ENCODE results near the gene LHX4. TPM values are rescaled to one million over a fixed set of nuclear protein-coding genes. Genes with fewer than 3 reads are reported as not detected.

The LHX4 gene
- total and polyA plus RNA-seq, 2 of the 13 experiments (the other 11 are each of a cell fraction or from before 2014, with no cell fraction given), result 0.03 to 0.07 TPM

DNA sequence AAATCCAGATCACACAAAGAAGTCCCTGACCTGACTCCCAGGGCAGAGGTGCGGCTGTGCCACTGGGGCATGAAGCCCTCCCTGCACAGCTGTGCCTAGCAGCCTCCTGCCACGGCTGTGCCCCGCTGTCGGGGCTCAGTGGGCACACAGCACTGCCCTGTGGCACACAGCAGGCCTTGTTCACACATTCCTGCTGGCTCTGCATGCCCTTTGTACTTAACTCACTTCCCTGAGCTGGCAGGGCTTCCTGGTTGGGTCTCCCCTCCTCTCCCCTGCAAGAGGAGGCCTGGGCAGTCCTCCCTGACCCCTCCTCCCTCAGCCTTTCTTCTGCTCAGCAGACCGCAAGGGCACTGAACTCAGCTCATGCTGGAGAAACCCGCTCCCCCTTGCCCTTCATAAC is 14.8 kb downstream of the LHX4 start (continued):
- no peak for TF ChIP-seq DNMT1 (CRISPR knock-in tag; IDR thresholded peaks at IDR 0.05)
- TF ChIP-seq ZNF263 (CRISPR knock-in tag; IDR thresholded peaks at IDR 0.05), result peak; percentile 99
- TF ChIP-seq, protein P1, sequence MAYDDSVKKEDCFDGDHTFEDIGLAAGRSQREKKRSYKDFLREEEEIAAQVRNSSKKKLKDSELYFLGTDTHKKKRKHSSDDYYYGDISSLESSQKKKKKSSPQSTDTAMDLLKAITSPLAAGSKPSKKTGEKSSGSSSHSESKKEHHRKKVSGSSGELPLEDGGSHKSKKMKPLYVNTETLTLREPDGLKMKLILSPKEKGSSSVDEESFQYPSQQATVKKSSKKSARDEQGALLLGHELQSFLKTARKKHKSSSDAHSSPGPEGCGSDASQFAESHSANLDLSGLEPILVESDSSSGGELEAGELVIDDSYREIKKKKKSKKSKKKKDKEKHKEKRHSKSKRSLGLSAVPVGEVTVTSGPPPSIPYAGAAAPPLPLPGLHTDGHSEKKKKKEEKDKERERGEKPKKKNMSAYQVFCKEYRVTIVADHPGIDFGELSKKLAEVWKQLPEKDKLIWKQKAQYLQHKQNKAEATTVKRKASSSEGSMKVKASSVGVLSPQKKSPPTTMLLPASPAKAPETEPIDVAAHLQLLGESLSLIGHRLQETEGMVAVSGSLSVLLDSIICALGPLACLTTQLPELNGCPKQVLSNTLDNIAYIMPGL (CRISPR knock-in tag; IDR thresholded peaks at IDR 0.05; ENCODE audit: borderline replicate concordance in 1 of 2, low read depth in 1 of 2), result no peak
- TF ChIP-seq ZSCAN21 (CRISPR knock-in tag; IDR thresholded peaks at IDR 0.05; ENCODE audit: borderline replicate concordance), result no peak
- no peak for TF ChIP-seq HDAC2 (CRISPR knock-in tag; IDR thresholded peaks at IDR 0.05)
- TF ChIP-seq BRD4 (CRISPR knock-in tag; IDR thresholded peaks at IDR 0.05), result no peak
- TF ChIP-seq XRCC5 (optimal IDR thresholded peaks at IDR 0.05; ENCODE audit: low read length), result peak; percentile 50
- TF ChIP-seq, protein P2, sequence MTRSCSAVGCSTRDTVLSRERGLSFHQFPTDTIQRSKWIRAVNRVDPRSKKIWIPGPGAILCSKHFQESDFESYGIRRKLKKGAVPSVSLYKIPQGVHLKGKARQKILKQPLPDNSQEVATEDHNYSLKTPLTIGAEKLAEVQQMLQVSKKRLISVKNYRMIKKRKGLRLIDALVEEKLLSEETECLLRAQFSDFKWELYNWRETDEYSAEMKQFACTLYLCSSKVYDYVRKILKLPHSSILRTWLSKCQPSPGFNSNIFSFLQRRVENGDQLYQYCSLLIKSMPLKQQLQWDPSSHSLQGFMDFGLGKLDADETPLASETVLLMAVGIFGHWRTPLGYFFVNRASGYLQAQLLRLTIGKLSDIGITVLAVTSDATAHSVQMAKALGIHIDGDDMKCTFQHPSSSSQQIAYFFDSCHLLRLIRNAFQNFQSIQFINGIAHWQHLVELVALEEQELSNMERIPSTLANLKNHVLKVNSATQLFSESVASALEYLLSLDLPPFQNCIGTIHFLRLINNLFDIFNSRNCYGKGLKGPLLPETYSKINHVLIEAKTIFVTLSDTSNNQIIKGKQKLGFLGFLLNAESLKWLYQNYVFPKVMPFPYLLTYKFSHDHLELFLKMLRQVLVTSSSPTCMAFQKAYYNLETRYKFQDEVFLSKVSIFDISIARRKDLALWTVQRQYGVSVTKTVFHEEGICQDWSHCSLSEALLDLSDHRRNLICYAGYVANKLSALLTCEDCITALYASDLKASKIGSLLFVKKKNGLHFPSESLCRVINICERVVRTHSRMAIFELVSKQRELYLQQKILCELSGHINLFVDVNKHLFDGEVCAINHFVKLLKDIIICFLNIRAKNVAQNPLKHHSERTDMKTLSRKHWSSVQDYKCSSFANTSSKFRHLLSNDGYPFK (CRISPR knock-in tag; IDR thresholded peaks at IDR 0.05; ENCODE audit: borderline replicate concordance), result no peak
- TF ChIP-seq ZNF136 (CRISPR knock-in tag; IDR thresholded peaks at IDR 0.05; ENCODE audit: low read depth), result no peak
- TF ChIP-seq, protein P3, sequence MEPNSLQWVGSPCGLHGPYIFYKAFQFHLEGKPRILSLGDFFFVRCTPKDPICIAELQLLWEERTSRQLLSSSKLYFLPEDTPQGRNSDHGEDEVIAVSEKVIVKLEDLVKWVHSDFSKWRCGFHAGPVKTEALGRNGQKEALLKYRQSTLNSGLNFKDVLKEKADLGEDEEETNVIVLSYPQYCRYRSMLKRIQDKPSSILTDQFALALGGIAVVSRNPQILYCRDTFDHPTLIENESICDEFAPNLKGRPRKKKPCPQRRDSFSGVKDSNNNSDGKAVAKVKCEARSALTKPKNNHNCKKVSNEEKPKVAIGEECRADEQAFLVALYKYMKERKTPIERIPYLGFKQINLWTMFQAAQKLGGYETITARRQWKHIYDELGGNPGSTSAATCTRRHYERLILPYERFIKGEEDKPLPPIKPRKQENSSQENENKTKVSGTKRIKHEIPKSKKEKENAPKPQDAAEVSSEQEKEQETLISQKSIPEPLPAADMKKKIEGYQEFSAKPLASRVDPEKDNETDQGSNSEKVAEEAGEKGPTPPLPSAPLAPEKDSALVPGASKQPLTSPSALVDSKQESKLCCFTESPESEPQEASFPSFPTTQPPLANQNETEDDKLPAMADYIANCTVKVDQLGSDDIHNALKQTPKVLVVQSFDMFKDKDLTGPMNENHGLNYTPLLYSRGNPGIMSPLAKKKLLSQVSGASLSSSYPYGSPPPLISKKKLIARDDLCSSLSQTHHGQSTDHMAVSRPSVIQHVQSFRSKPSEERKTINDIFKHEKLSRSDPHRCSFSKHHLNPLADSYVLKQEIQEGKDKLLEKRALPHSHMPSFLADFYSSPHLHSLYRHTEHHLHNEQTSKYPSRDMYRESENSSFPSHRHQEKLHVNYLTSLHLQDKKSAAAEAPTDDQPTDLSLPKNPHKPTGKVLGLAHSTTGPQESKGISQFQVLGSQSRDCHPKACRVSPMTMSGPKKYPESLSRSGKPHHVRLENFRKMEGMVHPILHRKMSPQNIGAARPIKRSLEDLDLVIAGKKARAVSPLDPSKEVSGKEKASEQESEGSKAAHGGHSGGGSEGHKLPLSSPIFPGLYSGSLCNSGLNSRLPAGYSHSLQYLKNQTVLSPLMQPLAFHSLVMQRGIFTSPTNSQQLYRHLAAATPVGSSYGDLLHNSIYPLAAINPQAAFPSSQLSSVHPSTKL (CRISPR knock-in tag; IDR thresholded peaks at IDR 0.05), result peak; percentile 39; the same call in 1 of the 2 replicates
- TF ChIP-seq NAIF1 (CRISPR knock-in tag; IDR thresholded peaks at IDR 0.05; ENCODE audit: borderline replicate concordance), result no peak
- TF ChIP-seq HDAC6 (IDR thresholded peaks at IDR 0.05; ENCODE audit: low read depth, low read length), result no peak
- TF ChIP-seq, protein P4, sequence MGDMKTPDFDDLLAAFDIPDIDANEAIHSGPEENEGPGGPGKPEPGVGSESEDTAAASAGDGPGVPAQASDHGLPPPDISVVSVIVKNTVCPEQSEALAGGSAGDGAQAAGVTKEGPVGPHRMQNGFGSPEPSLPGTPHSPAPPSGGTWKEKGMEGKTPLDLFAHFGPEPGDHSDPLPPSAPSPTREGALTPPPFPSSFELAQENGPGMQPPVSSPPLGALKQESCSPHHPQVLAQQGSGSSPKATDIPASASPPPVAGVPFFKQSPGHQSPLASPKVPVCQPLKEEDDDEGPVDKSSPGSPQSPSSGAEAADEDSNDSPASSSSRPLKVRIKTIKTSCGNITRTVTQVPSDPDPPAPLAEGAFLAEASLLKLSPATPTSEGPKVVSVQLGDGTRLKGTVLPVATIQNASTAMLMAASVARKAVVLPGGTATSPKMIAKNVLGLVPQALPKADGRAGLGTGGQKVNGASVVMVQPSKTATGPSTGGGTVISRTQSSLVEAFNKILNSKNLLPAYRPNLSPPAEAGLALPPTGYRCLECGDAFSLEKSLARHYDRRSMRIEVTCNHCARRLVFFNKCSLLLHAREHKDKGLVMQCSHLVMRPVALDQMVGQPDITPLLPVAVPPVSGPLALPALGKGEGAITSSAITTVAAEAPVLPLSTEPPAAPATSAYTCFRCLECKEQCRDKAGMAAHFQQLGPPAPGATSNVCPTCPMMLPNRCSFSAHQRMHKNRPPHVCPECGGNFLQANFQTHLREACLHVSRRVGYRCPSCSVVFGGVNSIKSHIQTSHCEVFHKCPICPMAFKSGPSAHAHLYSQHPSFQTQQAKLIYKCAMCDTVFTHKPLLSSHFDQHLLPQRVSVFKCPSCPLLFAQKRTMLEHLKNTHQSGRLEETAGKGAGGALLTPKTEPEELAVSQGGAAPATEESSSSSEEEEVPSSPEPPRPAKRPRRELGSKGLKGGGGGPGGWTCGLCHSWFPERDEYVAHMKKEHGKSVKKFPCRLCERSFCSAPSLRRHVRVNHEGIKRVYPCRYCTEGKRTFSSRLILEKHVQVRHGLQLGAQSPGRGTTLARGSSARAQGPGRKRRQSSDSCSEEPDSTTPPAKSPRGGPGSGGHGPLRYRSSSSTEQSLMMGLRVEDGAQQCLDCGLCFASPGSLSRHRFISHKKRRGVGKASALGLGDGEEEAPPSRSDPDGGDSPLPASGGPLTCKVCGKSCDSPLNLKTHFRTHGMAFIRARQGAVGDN (CRISPR knock-in tag; IDR thresholded peaks at IDR 0.05), result peak; percentile 38; the same call in 1 of the 2 replicates
- no peak for TF ChIP-seq SKI (IDR thresholded peaks at IDR 0.05; ENCODE audit: partially characterized antibody)
- TF ChIP-seq ZNF383 (CRISPR knock-in tag; IDR thresholded peaks at IDR 0.05; ENCODE audit: borderline replicate concordance), result no peak
- no peak for TF ChIP-seq SALL2 (CRISPR knock-in tag; IDR thresholded peaks at IDR 0.05)
- no peak for TF ChIP-seq CBX1 (IDR thresholded peaks at IDR 0.05; ENCODE audit: low read depth)
- TF ChIP-seq ZNF644 (CRISPR knock-in tag; IDR thresholded peaks at IDR 0.05; ENCODE audit: low read depth), result no peak
